Sigmoid colon (tissue), 7 donors: ENCODE measurements around the gene FANCC. TPM values are rescaled to one million over a fixed set of nuclear protein-coding genes. Genes with fewer than 3 reads are reported as not detected.

ENCODE experiments used
- DNase-seq: peaks from one replicate; pipeline ENCODE4 v3.0.0-alpha.2; 2019
- H3K27ac ChIP-seq, 4 donors: fragments of 200-600 bp; sonication (generic); one replicate each; pipeline ENCODE4 v1.5.1; 2016 to 2019; ENCODE audit warnings: mild to moderate bottlenecking in 1 of 4
- H3K27me3 ChIP-seq, 3 donors: fragments of 200-600 bp; sonication (generic); one replicate each; pipeline ENCODE4 v1.5.1; 2019; ENCODE audit warnings: mild to moderate bottlenecking in 1 of 3
- H3K36me3 ChIP-seq, 4 donors: fragments of 200-600 bp; sonication (generic); one replicate each; pipeline ENCODE4 v1.5.1; 2016 to 2019
- H3K4me1 ChIP-seq, 4 donors: fragments of 200-600 bp; sonication (generic); one replicate each; pipeline ENCODE4 v1.5.1; 2017 to 2019
- H3K4me3 ChIP-seq, 4 donors: fragments of 200-600 bp; sonication (generic); one replicate each; pipeline ENCODE4 v1.5.1; 2017 to 2019; ENCODE audit warnings: mild to moderate bottlenecking in 2 of 4, moderate library complexity in 1 of 4
- H3K9me3 ChIP-seq, 4 donors: fragments of 200-600 bp in 3 of 4; sonication (generic) in 3 of 4; one replicate each; pipeline versions ENCODE4 v1.5.1 to v1.6.1; 2013 to 2019
- CTCF ChIP-seq, 4 experiments: fragments of 450-650 bp in 3 of 4; fragments of 200-600 bp in 1 of 4; IDR thresholded peaks; one replicate each; pipeline ENCODE4 v1.5.1; 2016 to 2019; ENCODE audit warnings: antibody characterized with exemption in 4 of 4, mild to moderate bottlenecking in 3 of 4, moderate library complexity in 2 of 4
- EP300 ChIP-seq, 4 donors: sonication (generic); formaldehyde crosslinking; IDR thresholded peaks; one replicate each; pipeline ENCODE4 v1.6.1; 2017; ENCODE audit warnings: antibody characterized with exemption in 4 of 4
- POLR2A ChIP-seq, 2 donors: fragments of 450-650 bp; IDR thresholded peaks; one replicate each; pipeline ENCODE4 v1.6.1; 2016; ENCODE audit warnings: antibody characterized with exemption in 2 of 2, mild to moderate bottlenecking in 2 of 2, moderate library complexity in 2 of 2
- POLR2AphosphoS5 ChIP-seq, 4 donors: sonication (generic); formaldehyde crosslinking; IDR thresholded peaks; one replicate each; pipeline ENCODE4 v1.6.1; 2017; ENCODE audit warnings: antibody characterized with exemption in 4 of 4
- WGBS, 2 donors: extraction: QIAGEN DNeasy Blood & Tissue Kit; methylation state at CpG; one replicate each; pipeline ENCODE4 v1.1.7; 2013; 5-methylcytosine and 5-hydroxymethylcytosine counted together
- intact Hi-C: fragments of 100-400 bp; cut with DNase I; formaldehyde crosslinking; loops from one replicate; pipeline ENCODE4 v1.15.1; 2023
- polyA plus RNA-seq, 3 donors: library from polyadenylated mRNA; stranded (reverse); fragments of 200-250 nt; gene quantifications; one replicate each; pipeline ENCODE4 v1.2.3, GENCODE V29; 2013
- total RNA-seq, 4 donors: library from RNA; depleted of rRNA; stranded (reverse); fragments of >200 nt; gene quantifications; one replicate each; pipeline ENCODE4 v1.1.0, GENCODE V29; 2016
- donor health status: healthy with polysubstance abuse.
- donor health status: Bipolar disorder and iron deficiency.
- donor health status: healthy.

The FANCC gene
- total and polyA plus RNA-seq, 7 donors = 2.4 to 10.6 (median 5.3) TPM

- intact Hi-C loops = no loop called here
Observed at GRCh38 chr9:95118596-95118995, 198.9 kb downstream of the FANCC start.

GRCh38 chr9:95116808-95117204 is 200.7 kb downstream of the FANCC start:
- Histone ChIP-seq H3K4me1 (peaks cover 0 to 35% (median 31%) of the 10 kb centered on the region in 4 donors), H3K9me3 (no peaks in the 10 kb centered on the region), H3K27me3 (no peaks in the 10 kb centered on the region), H3K27ac (peak overlapping the region in 3 of 4 donors; percentile 29 to 57 (median 38)), H3K36me3 (peaks cover 0 to 15% (median 0%) of the 10 kb centered on the region in 4 donors), H3K4me3 (no peak overlapping the region)
- WGBS, 2 donors = 67 to 75% methylated on average over 1 of the region's 1 CpG
- DNase-seq = peak; percentile 56
- TF ChIP-seq CTCF (IDR thresholded peaks at IDR 0.05) (no peak), EP300 (IDR thresholded peaks at IDR 0.05) (no peak), POLR2AphosphoS5 (IDR thresholded peaks at IDR 0.05) (peak in 2 of 4 donors; percentile 9 to 29), POLR2A (IDR thresholded peaks at IDR 0.05) (no peak)
- intact Hi-C loops = no loop called here

More at GRCh38 chr9:95118596-95118995, 198.9 kb downstream of the FANCC start:
- no peaks in the 10 kb centered on the region for H3K36me3 ChIP-seq
- peaks cover 0 to 35% (median 31%) of the 10 kb centered on the region in 4 donors for H3K4me1 ChIP-seq
- H3K9me3 ChIP-seq = no peaks in the 10 kb centered on the region
- DNase-seq = no peak
- no peak overlapping the region for H3K4me3 ChIP-seq
- no peak for TF ChIP-seq CTCF (IDR thresholded peaks at IDR 0.05)
- no peak for TF ChIP-seq POLR2A (IDR thresholded peaks at IDR 0.05)
- TF ChIP-seq POLR2AphosphoS5 (IDR thresholded peaks at IDR 0.05) = no peak
- WGBS, 2 donors = 71 to 83% methylated on average over 4 of the region's 4 CpGs
- H3K27me3 ChIP-seq = no peaks in the 10 kb centered on the region
- no peak overlapping the region for H3K27ac ChIP-seq

- H3K36me3 ChIP-seq = peaks cover 0 to 21% (median 3%) of the 10 kb centered on the region in 4 donors
- H3K4me3 ChIP-seq = no peak overlapping the region
- 64 to 82% methylated on average over 11 of the region's 11 CpGs for WGBS, 2 donors
- H3K27me3 ChIP-seq = no peaks in the 10 kb centered on the region
- intact Hi-C loops = no loop called here
- TF ChIP-seq EP300 (IDR thresholded peaks at IDR 0.05) (no peak), POLR2A (IDR thresholded peaks at IDR 0.05) (no peak), CTCF (IDR thresholded peaks at IDR 0.05) (peak in 3 of 4 experiments; percentile 8 to 27 (median 22)), POLR2AphosphoS5 (IDR thresholded peaks at IDR 0.05) (peak in 1 of 4 donors; percentile 15)
- H3K27ac ChIP-seq = peak overlapping the region; percentile 20 to 57 (median 34)
- H3K4me1 ChIP-seq = peaks cover 0 to 30% (median 26%) of the 10 kb centered on the region in 4 donors
- DNase-seq = peak; percentile 73
- H3K9me3 ChIP-seq = no peaks in the 10 kb centered on the region
Observed at GRCh38 chr9:95116002-95116807, 201.3 kb downstream of the FANCC start.

- Histone ChIP-seq H3K9me3 (no peaks in the 10 kb centered on the region), H3K36me3 (peaks cover 0 to 30% (median 3%) of the 10 kb centered on the region in 4 donors), H3K27ac (no peak overlapping the region), H3K4me3 (no peak overlapping the region), H3K4me1 (peaks cover 0 to 20% (median 16%) of the 10 kb centered on the region in 4 donors), H3K27me3 (no peaks in the 10 kb centered on the region)
- intact Hi-C loops = no loop called here
- WGBS, 2 donors = 95 to 97% methylated on average over 6 of the region's 6 CpGs
- no peak for TF ChIP-seq CTCF (IDR thresholded peaks at IDR 0.05)
- TF ChIP-seq POLR2A (IDR thresholded peaks at IDR 0.05) = no peak
- no peak for TF ChIP-seq POLR2AphosphoS5 (IDR thresholded peaks at IDR 0.05)
- TF ChIP-seq EP300 (IDR thresholded peaks at IDR 0.05) = no peak
- DNase-seq = peak; percentile 28
Observed at GRCh38 chr9:95115104-95115503, 202.4 kb downstream of the FANCC start.
